T-helper 2 cell treated with Interferon-gamma antibody and Interleukin-4, amounts not matched to agents 100 ng/mL and 5 ng/mL, for 36 hours (primary cell): ENCODE data around the gene MED25. TPM values are rescaled to one million over a fixed set of nuclear protein-coding genes. Genes with fewer than 3 reads are reported as not detected.

Experiments used
- intact Hi-C: fragments of 100-400 bp; cut with micrococcal nuclease; formaldehyde crosslinking; loops from one replicate; pipeline ENCODE4 v1.15.1; 2023
- total RNA-seq: library from RNA; stranded (reverse); gene quantifications from 2 replicates; pipeline ENCODE4 v1.2.3, GENCODE V29; 2022

MED25 gene
- total RNA-seq: 54.1 and 56.1 TPM in 2 replicates

- intact Hi-C loops: loop anchor here (1.0 to 2.0 kb wide), 3 partner anchors 32 to 322 kb away; partner anchors contain the start of genes PNKP and RPS11
Observed at GRCh38 chr19:49817964-49818648, at the start of gene MED25. TSS of gene MED25 (plus strand) at chr19:49818289. CDS start at chr19:49818342, 53 bp downstream.

GRCh38 chr19:49770529-49770928 is 47.6 kb upstream of the MED25 start:
- intact Hi-C loops: no loop called here

GRCh38 chr19:49771674-49772139 is 46.4 kb upstream of the MED25 start:
- intact Hi-C loops: no loop called here

GRCh38 chr19:49772850-49773432 is 45.1 kb upstream of the MED25 start:
- intact Hi-C loops: no loop called here

- intact Hi-C loops: no loop called here
Observed at GRCh38 chr19:49773663-49774350, 44.3 kb upstream of the MED25 start.

- intact Hi-C loops: no loop called here
Observed at GRCh38 chr19:49774969-49775368, 43.1 kb upstream of the MED25 start.

- intact Hi-C loops: no loop called here
Observed at GRCh38 chr19:49775742-49776370, 42.2 kb upstream of the MED25 start.

GRCh38 chr19:49776371-49776764 is 41.7 kb upstream of the MED25 start:
- intact Hi-C loops: no loop called here

GRCh38 chr19:49779731-49780555 is 38.1 kb upstream of the MED25 start:
- intact Hi-C loops: no loop called here

- intact Hi-C loops: no loop called here
Observed at GRCh38 chr19:49780861-49781260, 37.2 kb upstream of the MED25 start.

GRCh38 chr19:49781394-49781793 is 36.7 kb upstream of the MED25 start:
- intact Hi-C loops: no loop called here

GRCh38 chr19:49782515-49782914 is 35.6 kb upstream of the MED25 start:
- intact Hi-C loops: no loop called here

- intact Hi-C loops: no loop called here
Observed at GRCh38 chr19:49786376-49786820, 31.7 kb upstream of the MED25 start.

GRCh38 chr19:49787746-49788145 is 30.3 kb upstream of the MED25 start:
- intact Hi-C loops: no loop called here

- intact Hi-C loops: no loop called here
Observed at GRCh38 chr19:49788857-49789256, 29.2 kb upstream of the MED25 start.

GRCh38 chr19:49790866-49791265 is 27.2 kb upstream of the MED25 start:
- intact Hi-C loops: no loop called here

GRCh38 chr19:49791776-49792445 is 26.2 kb upstream of the MED25 start:
- intact Hi-C loops: no loop called here

GRCh38 chr19:49792829-49793560 is 25.1 kb upstream of the MED25 start:
- intact Hi-C loops: no loop called here

GRCh38 chr19:49793561-49793840 is 24.6 kb upstream of the MED25 start:
- intact Hi-C loops: no loop called here

- intact Hi-C loops: no loop called here
Observed at GRCh38 chr19:49795615-49796014, 22.5 kb upstream of the MED25 start.
